Esophagus squamous epithelium (tissue), 4 donors: ENCODE results near the gene UNC119B.

Source experiments
- CTCF ChIP-seq, 6 experiments: fragments of 450-650 bp in 4 of 6; fragments of 200-600 bp in 2 of 6; sonication (generic) in 2 of 6; IDR thresholded peaks; one replicate each; pipeline ENCODE4 v1.5.1; 2016 to 2019; ENCODE audit warnings: antibody characterized with exemption in 6 of 6, mild to moderate bottlenecking in 4 of 6, moderate library complexity in 4 of 6
- POLR2A ChIP-seq, 4 donors: fragments of 450-650 bp; IDR thresholded peaks; one replicate each; pipeline ENCODE4 v1.6.1; 2017; ENCODE audit warnings: antibody characterized with exemption in 4 of 4, mild to moderate bottlenecking in 4 of 4, moderate library complexity in 3 of 4

GRCh38 chr12:120706029-120706428 lies 4.2 kb upstream of the UNC119B start:
- TF ChIP-seq CTCF (IDR thresholded peaks at IDR 0.05) (no peak), POLR2A (IDR thresholded peaks at IDR 0.05) (no peak)
